Measurements from ENCODE around the gene H19.

Gene H19

DNA sequence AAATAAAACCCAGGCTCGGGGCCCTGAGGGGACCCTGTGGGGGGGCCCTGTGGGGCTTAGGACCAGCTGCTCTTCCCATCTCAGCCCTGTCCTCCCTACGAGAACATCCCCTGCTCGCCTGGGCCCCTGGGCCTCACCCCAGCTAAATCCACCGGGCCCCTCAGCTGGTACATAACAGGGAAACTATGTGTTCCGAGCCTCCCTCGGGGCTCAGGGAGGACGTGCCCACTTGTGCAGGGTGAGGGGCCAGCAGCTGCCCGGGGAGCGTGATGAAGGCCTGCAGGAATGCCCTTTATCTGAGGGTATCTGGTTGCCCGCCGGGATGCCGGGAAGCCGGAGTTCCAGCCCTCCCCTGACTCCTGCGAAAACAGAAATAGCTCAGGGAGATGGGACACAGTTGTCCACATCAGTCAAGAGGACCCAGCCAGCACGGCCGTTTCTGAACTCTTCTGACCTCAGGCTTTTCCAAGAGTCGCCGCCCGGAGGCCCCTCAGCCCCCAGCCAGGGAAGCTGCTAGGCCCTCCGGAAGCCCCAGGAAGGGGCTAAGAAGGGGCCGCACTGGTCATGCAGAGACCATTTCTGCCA, 29.9 kb downstream of the H19 start:
- Histone ChIP-seq H3K4me3 (ENCODE audit: low read depth, low read length, poor library complexity, severe bottlenecking) (no peak overlapping the region), H4K20me1 (ENCODE audit: insufficient read depth, low read length) (no peaks in the 10 kb centered on the region), H3K79me2 (ENCODE audit: insufficient read depth, low read length) (no peaks in the 10 kb centered on the region), H3K9ac (ENCODE audit: low read length) (no peak overlapping the region), H3K27me3 (ENCODE audit: insufficient read depth, low read length) (no peaks in the 10 kb centered on the region), H3K4me1 (ENCODE audit: insufficient read depth, low read length, severe bottlenecking) (no peaks in the 10 kb centered on the region), H3K9me2 (ENCODE audit: low read depth, low read length) (no peaks in the 10 kb centered on the region), H3K4me2 (ENCODE audit: low read length) (no peak overlapping the region), H3K9me3 (ENCODE audit: low read length) (no peaks in the 10 kb centered on the region), H2AFZ (ENCODE audit: low read length) (no peak overlapping the region), H3K36me3 (ENCODE audit: insufficient read depth, low read length) (no peaks in the 10 kb centered on the region), H3F3A (ENCODE audit: insufficient read depth, low read length) (no peaks in the 10 kb centered on the region), H3K27ac (ENCODE audit: low read depth, low read length, poor library complexity, severe bottlenecking) (no peak overlapping the region)
- no peak for TF ChIP-seq EZH2 (IDR thresholded peaks at IDR 0.05; ENCODE audit: borderline replicate concordance, low read length)
- TF ChIP-seq, protein P1, sequence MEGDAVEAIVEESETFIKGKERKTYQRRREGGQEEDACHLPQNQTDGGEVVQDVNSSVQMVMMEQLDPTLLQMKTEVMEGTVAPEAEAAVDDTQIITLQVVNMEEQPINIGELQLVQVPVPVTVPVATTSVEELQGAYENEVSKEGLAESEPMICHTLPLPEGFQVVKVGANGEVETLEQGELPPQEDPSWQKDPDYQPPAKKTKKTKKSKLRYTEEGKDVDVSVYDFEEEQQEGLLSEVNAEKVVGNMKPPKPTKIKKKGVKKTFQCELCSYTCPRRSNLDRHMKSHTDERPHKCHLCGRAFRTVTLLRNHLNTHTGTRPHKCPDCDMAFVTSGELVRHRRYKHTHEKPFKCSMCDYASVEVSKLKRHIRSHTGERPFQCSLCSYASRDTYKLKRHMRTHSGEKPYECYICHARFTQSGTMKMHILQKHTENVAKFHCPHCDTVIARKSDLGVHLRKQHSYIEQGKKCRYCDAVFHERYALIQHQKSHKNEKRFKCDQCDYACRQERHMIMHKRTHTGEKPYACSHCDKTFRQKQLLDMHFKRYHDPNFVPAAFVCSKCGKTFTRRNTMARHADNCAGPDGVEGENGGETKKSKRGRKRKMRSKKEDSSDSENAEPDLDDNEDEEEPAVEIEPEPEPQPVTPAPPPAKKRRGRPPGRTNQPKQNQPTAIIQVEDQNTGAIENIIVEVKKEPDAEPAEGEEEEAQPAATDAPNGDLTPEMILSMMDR (IDR thresholded peaks at IDR 0.05; ENCODE audit: low read length) = no peak

DNA sequence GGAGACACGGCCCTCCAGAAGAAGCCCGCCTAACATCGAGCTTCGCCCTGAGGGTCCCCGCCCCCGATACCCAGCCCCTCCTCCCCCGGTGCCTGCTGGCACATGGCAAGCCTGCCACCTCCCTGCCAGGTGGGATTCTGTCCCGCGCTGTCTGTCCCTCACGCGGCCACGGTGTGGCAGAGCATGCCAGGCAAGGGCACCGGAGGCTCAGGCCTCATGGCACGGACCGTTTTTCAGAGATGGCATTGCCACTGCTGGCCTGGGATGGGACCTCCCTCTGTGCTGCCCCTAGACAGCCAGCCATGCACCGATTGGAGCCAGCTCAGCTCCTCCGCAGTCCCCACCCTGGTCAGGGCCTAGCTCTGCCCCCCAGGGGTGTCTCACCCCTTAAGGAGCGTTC, 31.1 kb downstream of the H19 start:
- Histone ChIP-seq H3F3A (ENCODE audit: insufficient read depth, low read length) (no peaks in the 10 kb centered on the region), H3K9me3 (ENCODE audit: low read length) (no peaks in the 10 kb centered on the region), H2AFZ (ENCODE audit: low read length) (no peak overlapping the region), H3K9me2 (ENCODE audit: low read depth, low read length) (no peaks in the 10 kb centered on the region), H3K4me2 (ENCODE audit: low read length) (no peak overlapping the region), H3K4me3 (ENCODE audit: low read depth, low read length, poor library complexity, severe bottlenecking) (no peak overlapping the region), H3K27ac (ENCODE audit: low read depth, low read length, poor library complexity, severe bottlenecking) (no peak overlapping the region), H3K4me1 (ENCODE audit: insufficient read depth, low read length, severe bottlenecking) (no peaks in the 10 kb centered on the region), H3K27me3 (ENCODE audit: insufficient read depth, low read length) (no peaks in the 10 kb centered on the region), H3K36me3 (ENCODE audit: insufficient read depth, low read length) (no peaks in the 10 kb centered on the region), H4K20me1 (ENCODE audit: insufficient read depth, low read length) (no peaks in the 10 kb centered on the region), H3K9ac (ENCODE audit: low read length) (no peak overlapping the region), H3K79me2 (ENCODE audit: insufficient read depth, low read length) (no peaks in the 10 kb centered on the region)
- TF ChIP-seq, protein P1 (IDR thresholded peaks at IDR 0.05; ENCODE audit: low read length) = no peak
- TF ChIP-seq EZH2 (IDR thresholded peaks at IDR 0.05; ENCODE audit: borderline replicate concordance, low read length) = no peak

DNA sequence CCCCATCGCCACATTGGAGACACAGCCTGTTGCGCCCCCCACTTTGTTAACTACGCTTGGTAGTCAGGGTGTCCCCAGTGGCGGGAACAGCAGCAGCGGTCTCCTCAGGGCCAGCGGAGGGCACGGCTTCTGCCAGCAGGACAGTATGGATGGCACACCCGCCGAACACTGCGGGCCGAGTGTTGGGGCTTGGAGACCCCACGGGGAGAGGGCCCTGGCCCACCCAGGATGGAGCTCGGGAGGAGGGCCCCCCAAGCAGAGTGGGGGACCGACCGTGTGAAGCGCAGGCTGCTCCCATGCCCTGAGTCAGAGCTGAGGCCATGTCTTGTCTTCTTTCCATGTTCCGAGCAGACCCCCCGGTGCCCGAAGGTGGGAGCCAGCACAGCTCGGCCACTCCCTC, 32.7 kb downstream of the H19 start:
- H3K4me1 ChIP-seq (ENCODE audit: insufficient read depth, low read length, severe bottlenecking) = no peaks in the 10 kb centered on the region
- TF ChIP-seq, protein P1 (IDR thresholded peaks at IDR 0.05; ENCODE audit: low read length) = no peak
- no peak for TF ChIP-seq EZH2 (IDR thresholded peaks at IDR 0.05; ENCODE audit: borderline replicate concordance, low read length)
- H3K9ac ChIP-seq (ENCODE audit: low read length) = no peak overlapping the region
- H4K20me1 ChIP-seq (ENCODE audit: insufficient read depth, low read length) = no peaks in the 10 kb centered on the region
- H3K9me2 ChIP-seq (ENCODE audit: low read depth, low read length) = no peaks in the 10 kb centered on the region
- no peaks in the 10 kb centered on the region for H3K27me3 ChIP-seq (ENCODE audit: insufficient read depth, low read length)
- no peak overlapping the region for H3K4me2 ChIP-seq (ENCODE audit: low read length)
- H3K9me3 ChIP-seq (ENCODE audit: low read length) = no peaks in the 10 kb centered on the region
- H2AFZ ChIP-seq (ENCODE audit: low read length) = no peak overlapping the region
- no peaks in the 10 kb centered on the region for H3K36me3 ChIP-seq (ENCODE audit: insufficient read depth, low read length)
- no peak overlapping the region for H3K27ac ChIP-seq (ENCODE audit: low read depth, low read length, poor library complexity, severe bottlenecking)
- no peak overlapping the region for H3K4me3 ChIP-seq (ENCODE audit: low read depth, low read length, poor library complexity, severe bottlenecking)
- H3K79me2 ChIP-seq (ENCODE audit: insufficient read depth, low read length) = no peaks in the 10 kb centered on the region
- no peaks in the 10 kb centered on the region for H3F3A ChIP-seq (ENCODE audit: insufficient read depth, low read length)

Measured in OCI-LY1 (cell line).